Measurements from ENCODE around the gene KCNK6.

GRCh38 chr19:38361633-38362075 is 42.0 kb downstream of the KCNK6 start:
- TF ChIP-seq CTCF (IDR thresholded peaks at IDR 0.05) (peak in 2 of 7 experiments; percentile 24 to 52), POLR2A (IDR thresholded peaks at IDR 0.05) (no peak), POLR2AphosphoS5 (IDR thresholded peaks at IDR 0.05) (no peak)

Data from stomach (tissue), 4 donors.